NCI-H446 treated with DMSO at 0.1 percent for 48 hours (cell line): Measurements from ENCODE around the gene ADSS1.

Experiments used
- DNase-seq: peaks from one replicate; lab custom pipeline; 2025; lab: John Stamatoyannopoulos, UW

Gene ADSS1

DNA sequence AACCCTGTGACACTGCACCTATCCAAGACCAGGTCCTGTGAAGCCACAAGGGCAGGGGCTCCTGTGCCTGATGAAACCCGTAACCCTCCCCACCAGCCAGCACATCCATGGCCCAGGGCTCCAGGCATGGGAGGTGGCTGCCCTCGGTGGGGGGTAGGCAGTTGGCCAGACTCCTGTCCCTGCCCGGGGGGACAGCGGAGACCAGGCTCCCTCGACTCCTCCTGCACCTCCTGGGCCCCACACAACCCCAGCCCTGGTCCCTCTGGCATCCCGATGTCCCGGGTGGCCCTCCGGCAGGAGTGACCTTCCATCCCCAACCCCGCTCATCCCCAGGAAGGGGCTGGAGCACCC is 60.2 kb downstream of the ADSS1 start:
- no peak for DNase-seq

DNA sequence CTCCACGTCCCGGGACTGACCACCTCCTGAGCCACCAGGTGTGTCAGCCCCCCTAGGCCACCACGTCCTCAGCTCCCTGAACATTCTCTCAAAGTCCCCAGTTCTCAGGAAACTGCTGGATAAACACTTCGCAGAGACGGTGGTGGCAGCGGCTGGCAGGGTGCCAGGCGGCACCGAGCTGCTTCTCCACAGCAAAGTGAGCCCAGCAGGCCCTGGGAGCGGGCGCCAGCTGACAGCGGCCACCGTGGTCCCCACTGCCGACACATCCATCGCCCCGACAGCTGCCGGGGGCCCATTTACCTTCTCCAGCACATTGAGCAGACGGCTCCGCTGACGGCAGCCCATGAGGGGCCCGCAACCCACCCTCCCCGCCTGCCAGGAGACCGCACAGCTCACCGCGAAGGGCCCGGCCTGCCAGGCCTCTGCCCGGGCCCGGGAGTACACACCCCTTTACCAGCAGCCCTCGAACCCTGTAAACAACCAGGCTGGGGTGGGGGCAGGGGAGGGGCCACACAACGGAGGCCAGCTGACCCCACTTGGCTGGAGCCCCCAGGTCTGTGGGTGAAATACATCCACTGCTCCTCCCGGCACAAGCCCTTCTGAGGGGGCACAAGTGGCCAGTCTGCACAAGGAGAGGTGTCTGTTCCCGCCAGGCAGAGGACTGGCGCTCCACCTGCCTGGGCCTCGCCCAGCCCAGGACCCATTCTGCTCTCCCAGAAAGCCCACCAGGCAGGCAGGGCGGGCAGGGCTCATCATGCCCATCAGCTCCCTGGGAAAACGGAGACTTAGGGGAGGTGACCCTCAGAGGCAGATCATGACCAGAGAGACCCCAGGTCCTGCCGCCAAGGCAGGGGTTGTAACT is 61.0 kb downstream of the ADSS1 start:
- no peak for DNase-seq

DNA sequence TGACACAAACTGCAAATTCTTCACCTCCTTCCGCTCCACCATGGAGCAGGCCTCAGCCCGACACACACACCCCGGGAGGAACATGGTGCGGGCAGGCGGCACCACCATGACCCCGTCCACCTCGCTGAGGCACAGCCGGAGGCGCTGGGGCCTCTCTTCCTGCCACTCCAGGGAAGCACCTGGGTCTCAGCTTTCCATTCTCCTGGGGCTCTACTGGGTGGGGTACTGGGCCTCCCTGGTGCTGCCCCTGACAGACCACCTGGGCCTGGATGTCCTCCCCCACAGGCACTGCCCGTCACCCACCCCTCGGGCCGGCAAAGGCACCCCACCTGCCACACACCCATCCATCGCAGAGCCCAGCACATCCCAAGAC is 61.7 kb downstream of the ADSS1 start:
- no peak for DNase-seq

DNA sequence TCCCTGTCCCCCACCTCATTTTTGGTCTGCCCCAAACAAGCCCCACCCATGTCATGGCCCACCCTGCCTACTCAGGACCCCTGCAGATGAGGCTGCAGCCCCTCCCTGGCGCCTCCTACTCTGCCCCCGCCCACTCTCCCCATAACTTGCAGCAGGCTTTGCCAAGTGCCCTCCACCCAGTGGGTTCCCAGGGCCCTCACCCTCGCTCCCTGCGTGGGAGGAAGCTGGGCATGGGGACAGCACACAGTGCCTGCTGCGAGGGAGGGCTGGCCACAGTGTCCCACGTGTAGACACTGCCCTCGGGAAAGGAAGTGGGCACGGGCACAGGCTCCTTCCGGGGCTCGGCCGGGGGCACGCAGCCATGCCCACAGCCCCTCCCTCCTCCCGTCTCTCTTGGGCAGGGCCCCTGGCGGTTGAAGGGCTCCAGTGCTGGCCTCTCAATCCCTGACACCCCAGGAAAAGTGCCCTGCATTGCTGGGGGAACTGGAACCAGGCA is 62.1 kb downstream of the ADSS1 start:
- DNase-seq, result no peak

DNA sequence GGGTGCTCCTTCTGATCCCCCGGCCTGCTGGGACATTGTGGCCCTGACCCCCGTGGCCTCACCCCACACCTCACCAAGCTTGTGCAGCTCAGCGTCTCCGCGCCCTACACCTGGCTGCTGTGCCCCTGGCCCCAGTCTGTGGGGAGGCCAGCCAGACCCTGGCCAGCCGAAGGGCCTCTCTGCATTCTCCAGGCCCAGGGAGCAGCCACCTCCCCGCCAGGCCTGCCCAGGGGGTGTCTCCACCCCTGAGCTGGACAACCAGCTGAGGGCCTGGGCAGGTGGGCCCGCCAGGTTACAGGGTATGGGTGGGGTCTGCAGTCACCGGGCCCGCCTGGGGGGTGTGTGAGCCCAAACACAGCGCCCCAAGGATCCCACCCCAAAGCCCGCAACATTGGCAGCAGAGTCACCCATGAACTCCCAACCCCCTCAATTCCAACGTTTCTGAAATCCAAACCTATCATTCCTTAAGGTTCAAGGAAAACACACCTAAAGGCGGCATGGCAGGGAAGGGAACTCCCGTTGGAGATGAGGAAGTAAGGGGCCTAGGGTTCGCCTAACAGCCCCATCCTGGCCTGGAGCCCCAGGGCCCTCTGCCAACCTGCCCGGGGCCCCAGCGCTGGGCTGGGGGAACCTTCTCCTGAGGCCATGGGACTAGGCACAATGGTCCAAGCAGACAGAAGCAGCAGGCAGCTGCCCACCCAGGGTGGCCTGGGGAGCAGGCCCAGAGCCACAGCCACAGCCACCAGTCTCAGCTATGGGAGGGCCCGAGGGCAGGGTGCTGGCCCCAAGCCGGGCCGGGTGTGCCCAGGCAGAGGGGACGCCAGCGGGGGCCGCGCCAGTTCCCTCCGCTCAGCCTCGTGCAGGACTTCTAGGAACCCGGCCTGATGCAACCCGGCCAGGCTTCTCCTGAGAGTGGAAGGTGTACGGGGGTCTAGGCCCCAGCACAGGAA is 63.0 kb downstream of the ADSS1 start:
- no peak for DNase-seq

DNA sequence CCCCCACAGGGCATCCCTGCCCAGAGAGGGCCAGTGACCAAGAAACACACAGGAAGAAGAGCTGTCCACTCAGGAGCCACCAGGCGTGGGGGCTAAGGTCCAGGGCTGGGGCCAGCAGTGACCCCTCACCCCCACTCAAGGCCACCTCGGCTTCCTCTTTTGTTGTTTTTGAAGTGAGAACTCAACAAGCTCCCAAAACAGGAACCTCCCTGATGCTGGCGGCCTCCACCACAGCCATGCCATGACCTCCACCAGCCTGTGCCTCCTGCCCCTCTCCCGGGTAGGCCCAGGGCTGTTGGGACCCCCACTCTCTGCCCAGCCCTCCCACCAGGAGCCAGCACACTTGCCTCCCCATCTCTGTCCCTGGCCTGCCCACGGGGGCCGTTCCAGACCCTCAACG is 63.7 kb downstream of the ADSS1 start:
- DNase-seq, result no peak

DNA sequence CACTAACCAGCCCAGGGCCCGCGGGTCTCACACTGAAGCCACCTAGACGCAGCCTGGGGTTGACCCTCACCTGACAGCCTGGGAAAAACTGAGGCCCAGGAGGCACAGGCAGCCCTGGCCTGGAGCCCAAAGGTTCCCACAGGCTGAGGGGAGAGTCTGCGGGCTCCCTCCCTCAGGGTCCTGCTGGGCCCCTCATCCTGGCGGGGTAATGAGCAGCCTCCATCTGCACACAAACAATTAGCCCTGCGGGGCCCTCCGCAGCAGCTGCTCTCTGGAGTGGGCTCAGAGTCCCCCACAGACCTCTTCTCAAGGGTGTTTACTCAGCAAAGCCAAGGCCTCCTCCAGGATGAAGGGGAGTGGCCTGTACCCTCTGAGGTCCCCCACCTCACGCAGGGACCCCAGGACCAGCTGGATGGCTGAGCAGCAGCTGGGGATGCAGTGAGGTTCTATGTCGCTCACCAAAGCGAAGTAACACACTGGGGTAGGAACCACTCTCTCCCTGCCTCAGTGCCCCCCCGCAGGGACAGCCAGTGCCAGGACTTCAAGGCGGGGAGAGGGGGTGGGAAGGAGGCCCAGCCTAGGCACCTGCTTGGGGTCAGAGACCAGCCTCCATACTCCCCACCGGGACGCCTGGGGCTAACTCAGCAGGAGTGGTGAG is 64.3 kb downstream of the ADSS1 start:
- no peak for DNase-seq

DNA sequence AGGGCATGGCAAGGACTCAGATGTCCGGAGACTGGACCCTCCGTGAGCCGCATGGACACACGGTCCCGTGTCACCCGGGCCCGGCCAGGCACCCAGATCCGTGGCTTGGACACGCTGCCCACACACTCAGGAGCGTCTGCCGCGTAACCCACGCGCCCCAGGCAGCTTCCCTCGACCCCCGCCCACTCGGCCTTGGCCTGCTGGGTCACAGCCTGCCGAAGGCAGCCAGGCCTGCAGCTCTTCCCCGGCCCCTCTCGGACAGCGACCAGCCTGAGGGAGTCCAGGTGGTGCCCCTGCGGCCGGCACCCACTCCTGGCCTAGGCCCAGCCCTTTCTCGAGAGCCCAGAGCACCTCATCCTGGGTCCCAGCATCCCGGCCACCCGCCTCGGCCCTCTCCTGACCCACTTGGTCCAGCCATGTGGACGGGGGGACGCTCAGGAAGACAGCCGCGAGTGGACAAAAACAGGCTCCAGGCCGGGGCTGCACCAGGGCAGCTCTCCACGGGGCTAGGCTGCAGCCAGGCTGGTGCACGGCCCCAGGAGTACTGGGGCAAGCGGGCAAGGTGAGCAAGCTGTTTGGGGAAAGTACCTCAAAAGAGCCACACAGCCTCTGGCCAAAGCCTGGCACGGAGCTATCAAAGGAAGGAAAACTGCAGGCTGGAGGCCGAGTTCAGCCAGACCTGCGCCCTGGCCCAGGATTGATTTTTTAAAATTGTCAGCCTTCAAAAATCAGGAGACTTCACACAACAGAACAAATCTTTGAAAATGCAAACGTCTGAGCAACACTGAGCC is 65.0 kb downstream of the ADSS1 start:
- no peak for DNase-seq

DNA sequence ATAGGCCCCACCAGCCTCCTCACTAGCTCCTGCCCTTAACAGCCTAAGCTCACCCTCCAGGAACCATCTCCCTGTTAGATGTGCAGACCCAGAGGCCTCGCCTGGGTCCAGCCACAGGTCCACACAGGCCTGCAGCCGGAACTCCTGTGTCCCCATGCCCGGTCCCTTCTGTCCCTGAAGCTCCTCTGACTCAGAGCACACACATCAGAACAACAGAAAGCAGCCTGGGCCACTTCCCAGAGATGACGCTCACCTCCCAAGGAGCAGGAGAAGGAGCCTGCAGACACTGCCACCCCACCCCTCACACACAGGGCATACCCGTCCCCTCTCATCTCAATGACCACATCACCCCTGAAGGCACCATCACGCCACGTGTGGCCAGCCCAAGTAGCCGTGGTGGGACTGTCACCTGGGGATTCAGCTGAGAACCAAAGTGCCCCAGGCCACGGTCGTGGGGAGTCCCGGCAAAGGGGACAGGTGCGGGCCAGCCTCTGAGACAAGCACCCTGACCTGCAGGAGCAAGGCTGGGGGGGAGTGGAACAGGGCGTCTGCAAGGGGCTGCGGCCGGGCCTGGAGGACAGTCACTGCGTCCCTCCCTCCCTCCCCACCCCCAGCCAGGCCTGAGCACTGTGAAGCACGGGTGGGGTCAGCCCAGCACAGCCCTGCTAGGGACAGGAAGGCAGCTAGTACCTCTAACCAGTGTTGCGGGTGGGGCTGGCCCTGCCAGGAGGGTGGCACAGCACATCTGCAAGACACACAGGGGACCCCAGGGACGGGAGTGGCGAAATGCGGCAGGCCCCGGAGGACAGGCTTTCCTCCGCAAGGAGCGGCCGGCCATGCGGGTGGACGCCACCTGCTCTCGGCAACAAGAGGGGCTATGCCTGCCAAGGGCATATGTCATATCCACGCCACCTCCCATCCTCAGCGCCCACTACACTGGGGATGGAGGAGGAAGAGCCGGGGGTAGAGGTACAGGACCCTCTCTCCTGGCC is 66.0 kb downstream of the ADSS1 start:
- DNase-seq, result no peak

DNA sequence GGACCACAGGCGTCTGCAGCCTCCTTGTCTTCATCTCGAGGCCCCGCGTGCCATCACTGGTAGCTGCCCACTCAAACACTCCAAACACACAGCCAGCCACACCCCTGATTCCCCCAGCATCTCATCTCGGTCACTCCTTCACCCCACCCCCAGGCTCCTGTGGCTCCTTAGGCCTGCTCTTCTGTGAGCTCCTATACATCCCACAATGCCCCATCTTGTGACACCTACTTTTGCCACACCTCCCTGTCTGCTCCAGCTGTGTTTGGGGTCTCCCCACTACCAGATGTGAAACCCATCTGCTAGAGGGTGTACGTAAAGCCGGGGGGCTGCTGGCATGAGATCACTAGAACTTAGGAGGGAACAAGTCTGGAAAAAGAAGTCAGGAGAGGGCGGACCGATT is 67.4 kb downstream of the ADSS1 start:
- no peak for DNase-seq

DNA sequence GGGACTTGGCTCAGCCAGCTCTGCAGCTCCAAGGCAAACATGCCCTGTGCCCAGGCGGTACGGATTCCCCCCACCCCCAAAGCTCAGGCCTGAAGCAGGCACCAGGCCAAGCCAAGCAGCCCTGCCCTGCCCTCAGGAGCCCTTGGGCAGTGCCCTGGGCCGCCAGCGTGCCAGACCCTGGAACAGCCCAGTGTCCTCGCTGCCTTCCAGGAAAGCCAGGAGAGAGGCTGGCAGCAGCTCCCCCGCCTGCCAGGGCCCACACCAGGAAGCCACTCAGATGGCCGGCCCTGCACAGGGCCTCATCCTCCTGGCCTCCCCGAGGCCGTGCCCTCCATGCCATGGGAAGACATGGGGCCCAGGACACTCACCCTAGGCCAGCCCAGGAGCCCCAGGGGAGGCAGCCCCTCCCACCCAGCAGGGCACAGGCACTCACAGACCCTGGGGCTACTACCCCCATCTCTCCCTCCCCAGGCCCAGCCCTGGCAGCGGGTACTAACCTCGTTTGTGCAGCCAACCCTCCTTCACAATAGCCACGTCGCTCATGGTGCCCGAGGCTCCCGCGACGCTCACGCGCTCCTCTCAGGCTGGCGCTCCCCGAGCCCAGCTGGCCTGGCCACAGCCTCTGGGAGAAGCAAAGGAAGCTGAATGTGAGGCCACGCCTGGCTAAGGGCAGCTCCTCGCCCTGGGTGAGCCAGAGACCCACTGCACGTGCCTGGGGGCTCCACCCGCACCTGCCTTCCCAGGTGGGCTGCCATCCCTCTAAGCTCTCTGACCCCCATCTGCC is 68.3 kb downstream of the ADSS1 start:
- no peak for DNase-seq

DNA sequence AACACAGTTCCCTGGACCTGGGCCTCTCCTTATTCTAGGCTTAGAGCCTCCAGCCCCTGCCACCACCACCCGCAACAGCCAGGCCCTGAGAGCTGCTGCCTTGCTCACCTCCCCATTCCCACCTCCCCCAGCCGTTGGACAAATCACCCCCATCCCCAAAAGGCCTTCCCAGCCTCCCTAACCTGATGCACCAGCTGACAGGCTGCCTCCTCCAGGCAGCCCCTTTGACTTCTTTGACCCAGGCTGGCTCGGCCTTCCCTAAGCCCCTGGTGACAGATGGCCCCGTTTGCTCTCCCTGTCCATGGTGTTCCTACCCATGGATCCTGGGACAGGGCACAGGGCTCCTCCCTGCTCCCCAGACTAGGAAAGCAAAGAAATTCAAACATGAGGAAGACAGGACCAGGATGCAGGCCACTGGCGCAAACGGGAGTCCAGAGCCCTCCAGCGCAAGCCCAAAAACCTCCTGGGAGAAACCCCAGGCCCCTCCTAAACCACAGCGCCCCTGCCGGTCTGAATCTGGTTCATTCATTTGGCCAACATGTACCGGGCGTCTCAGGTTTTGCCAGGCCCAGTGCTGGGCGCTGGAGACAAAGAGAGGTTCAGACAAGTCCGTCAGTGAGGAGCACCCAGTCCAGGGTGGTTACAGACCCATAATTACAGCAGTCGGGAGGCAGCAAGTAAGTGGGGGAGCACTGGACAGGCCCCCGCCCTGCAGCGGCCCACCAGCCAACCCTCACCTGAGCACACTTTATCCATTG is 69.1 kb downstream of the ADSS1 start:
- DNase-seq, result no peak

DNA sequence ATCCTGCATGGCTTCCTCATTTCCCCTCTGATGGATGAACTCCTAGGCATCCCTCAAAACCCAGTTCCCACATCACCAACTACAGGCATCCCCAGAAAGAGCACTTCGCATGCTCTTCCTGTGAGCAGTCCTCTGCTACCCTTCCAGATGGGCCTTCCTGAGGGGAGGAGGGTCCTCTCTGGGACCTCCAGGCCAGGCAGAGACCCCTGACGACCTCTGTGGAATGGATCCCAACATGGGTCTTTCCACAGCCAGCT is 69.6 kb downstream of the ADSS1 start:
- DNase-seq, result no peak

DNA sequence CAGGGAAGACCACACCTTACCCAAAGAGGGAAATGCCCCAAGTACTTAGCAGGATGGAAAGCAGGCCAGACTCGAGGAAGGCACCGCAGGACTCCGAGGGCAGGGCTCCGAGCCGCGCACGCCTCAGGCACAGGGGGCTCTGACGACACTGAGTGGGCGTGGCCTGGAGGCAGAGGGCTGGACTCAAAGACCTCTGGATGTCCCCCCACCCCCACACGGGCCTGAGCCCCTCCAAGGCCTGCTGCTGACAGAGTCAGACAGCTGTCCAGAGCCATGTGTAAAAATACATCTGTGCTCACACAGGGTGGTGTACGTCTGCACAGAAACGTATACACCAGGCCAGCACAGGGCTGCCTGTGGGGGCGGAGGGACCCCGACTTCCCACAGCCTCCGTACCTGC is 70.1 kb downstream of the ADSS1 start:
- DNase-seq, result no peak

DNA sequence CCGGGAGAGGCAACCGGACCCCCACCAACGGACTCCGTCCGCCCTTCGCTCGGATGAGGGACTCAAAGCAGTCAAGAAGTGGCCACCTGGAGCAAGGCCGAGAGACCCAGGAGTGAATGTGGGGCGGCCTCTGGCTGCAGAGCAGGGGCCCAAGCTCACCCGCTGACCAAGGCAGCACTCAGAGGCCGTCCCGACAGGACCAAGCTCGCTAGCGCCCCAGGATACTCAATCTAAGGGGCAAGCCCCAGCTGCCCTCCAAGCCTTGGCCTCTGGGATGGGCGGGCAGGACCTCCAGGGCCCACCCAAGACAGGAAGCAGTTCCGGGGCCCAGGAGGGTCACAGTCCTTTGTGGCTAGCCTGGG is 70.6 kb downstream of the ADSS1 start:
- DNase-seq, result no peak

DNA sequence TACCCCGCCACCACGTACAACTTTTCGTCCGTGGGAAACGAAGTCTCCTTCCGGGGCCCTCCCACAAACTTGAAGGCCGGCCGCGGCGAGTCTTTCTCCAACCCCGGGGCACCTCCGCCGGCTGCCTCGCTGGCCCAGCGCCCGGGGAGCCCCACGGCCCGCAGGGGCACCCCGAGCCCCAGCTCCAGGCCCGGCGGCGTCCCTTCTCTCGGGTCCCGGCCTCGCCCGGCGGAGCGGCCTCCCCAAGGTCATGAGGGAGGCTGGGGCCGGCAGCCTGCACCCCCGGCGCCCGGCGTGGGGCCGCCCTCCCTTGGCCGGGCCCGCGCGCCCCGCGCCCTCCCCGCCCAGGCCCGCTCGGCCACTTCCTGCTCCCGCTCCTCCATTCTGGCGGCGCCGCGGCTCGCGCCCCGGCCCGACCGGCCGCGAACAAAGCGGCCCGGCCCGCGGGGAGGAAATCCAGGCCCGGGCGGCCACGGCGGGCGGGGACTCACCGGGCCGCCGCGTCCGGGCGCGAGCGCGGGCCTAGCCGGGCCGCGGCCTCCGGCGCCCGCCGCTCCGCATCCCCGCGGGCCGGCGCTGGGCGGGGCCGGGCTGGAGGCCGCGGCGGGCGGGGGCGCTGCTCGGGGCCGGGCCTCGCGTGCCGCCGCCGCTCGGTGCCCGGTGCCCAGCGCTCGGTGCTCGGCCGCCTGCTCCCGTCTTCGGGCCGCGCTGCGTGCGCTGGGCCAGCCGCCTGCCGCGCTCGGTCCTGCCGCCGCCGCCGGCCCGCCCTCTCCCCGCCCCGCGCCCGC is 71.2 kb downstream of the ADSS1 start, which contains the start of gene AKT1:
Gene AKT1 (minus strand): TSS at position 756 of the 788 bp plus-strand sequence. CDS start 3,105 bp downstream, outside the sequence.
- no peak for DNase-seq

DNA sequence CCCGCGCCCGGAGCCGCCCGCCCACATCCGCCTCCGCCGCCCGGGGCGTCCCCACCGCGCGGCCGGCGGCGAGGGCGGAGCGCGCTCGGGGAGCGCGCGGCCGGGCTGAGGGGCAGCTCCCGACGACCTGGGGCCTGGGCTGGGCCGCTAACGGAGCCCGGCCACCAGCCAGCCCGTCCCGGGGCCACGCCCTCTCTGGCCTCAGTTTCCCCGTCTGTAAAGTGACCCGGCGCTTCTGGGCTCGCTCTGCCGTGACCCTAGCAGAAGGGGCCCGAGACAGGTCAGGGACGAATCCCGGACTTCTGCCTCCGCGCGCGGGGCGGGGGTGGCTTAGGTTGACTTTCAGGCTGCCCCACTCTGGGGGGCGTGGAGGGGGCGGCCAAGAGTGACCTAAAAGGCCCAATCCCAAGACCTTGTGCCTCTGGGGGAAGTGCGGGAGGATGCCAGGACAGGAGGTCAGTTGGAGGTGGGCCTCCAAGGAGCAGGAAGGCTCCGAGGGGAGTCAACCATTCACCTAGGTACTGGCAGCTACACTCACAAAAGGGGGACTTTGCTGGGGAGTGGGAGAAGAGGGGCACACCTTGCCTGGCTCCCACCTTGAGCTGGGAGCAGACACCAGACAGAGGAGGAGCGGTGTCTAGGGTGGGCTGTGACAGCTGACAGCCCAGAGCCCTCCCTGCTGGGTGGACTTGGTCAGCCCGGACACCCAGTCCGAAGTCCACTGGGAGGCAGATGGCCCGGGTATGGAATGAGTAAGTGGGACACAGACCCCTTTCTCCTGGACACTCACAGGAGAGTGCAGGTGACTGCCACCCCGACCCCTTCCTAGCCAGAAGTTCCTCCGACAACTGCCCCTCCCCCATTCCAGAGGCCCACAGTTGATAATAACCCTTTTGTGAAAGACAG is 72.0 kb downstream of the ADSS1 start:
- DNase-seq, result no peak
